Activated naive CD8-positive, alpha-beta T cell treated with anti-CD3 and anti-CD28 coated beads, Interleukin-2, amount 50 U/mL, for 24 hours (primary cell): Measurements from ENCODE around the gene SPTA1.

ENCODE experiments used
- ATAC-seq: fragments of 150-1000 bp; cut with Tn5 transposase; one replicate; pipeline ENCODE4 v1.10.0; 2021
- DNase-seq: peaks from one replicate; pipeline ENCODE4 v3.0.0; 2021
- H3K27ac Mint-ChIP-seq: one replicate; pipeline ENCODE4 v1.8.0; 2021; ENCODE audit warnings: mild to moderate bottlenecking, mixed read lengths
- H3K27me3 Mint-ChIP-seq: one replicate; pipeline ENCODE4 v1.8.0; 2021; ENCODE audit warnings: mixed read lengths
- H3K36me3 Mint-ChIP-seq: one replicate; pipeline ENCODE4 v1.8.0; 2021; ENCODE audit warnings: low read depth, mixed read lengths
- H3K4me1 Mint-ChIP-seq: one replicate; pipeline ENCODE4 v1.8.0; 2021; ENCODE audit warnings: mixed read lengths
- H3K4me3 Mint-ChIP-seq: one replicate; pipeline ENCODE4 v1.8.0; 2021; ENCODE audit warnings: mild to moderate bottlenecking, moderate library complexity, mixed read lengths
- H3K9me3 Mint-ChIP-seq: one replicate; pipeline ENCODE4 v1.8.0; 2021; ENCODE audit warnings: mixed read lengths

The SPTA1 gene

DNA sequence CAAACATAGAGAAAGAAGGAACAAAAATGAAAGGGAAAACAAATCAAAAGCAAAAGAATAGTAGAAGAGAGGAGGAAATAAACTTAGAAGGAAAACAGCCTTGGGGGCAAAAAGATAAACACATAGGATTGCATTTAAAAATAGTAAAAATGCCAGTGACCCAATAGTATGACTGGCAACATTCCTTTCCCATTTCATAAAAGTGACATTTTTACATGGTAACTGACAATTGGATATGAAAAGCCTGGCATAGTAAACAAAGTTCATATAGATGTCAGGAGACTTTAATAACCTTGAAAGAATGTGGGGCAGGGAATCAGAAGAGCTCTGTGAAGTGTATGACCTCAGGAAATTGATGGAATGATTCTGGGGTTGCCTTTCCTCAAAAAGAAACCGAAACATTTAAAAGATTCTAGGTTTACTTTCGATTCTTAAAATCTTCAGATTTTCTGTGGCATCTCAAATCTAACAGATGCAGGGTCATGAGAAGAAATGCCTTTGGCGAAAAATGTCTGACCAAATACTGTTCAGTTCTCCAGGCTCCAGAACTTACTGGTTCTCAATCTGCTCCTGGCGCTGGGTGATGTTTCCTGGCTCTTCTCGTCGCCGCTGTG lies 33.7 kb downstream of the SPTA1 start:
- Mint-ChIP-seq H3K27me3 (peaks cover 3% of the 10 kb centered on the region), H3K4me3 (no peak overlapping the region), H3K36me3 (no peaks in the 10 kb centered on the region), H3K27ac (no peak overlapping the region), H3K9me3 (no peaks in the 10 kb centered on the region), H3K4me1 (peaks cover 13% of the 10 kb centered on the region)
- DNase-seq (no peak), ATAC-seq (no peak)

GRCh38 chr1:158649052-158649451 lies 37.5 kb downstream of the SPTA1 start:
- H3K4me1 Mint-ChIP-seq, result peaks cover 15% of the 10 kb centered on the region
- H3K9me3 Mint-ChIP-seq, result no peaks in the 10 kb centered on the region
- peaks cover 3% of the 10 kb centered on the region for H3K27me3 Mint-ChIP-seq
- H3K27ac Mint-ChIP-seq, result no peak overlapping the region
- ATAC-seq, result no peak
- no peaks in the 10 kb centered on the region for H3K36me3 Mint-ChIP-seq
- no peak for DNase-seq
- H3K4me3 Mint-ChIP-seq, result no peak overlapping the region

DNA sequence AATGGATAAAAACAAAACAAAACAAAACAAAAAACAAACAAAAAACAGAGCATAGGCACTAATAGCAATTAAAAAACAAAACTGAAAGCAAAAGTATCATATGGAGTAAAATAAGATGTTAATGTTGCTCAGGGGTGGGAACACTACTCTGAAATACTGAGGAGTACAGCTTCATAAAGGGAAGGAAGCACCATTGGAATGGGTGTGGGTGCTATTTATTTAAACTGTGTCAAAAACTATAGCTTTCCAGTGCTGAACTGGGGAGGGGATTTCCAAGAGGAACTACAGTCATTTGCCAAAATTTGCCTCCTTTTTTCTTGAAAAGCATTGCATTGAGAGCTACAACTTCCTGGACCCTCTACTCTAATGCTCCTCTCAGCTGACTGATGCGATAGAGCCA lies 40.0 kb downstream of the SPTA1 start:
- no peak overlapping the region for H3K27ac Mint-ChIP-seq

GRCh38 chr1:158644449-158644848 lies 42.1 kb downstream of the SPTA1 start:
- Mint-ChIP-seq H3K27me3 (peaks cover 2% of the 10 kb centered on the region), H3K4me1 (peaks cover 7% of the 10 kb centered on the region), H3K4me3 (no peak overlapping the region), H3K27ac (no peak overlapping the region), H3K9me3 (no peaks in the 10 kb centered on the region), H3K36me3 (no peaks in the 10 kb centered on the region)
- DNase-seq (no peak), ATAC-seq (no peak)

More for the DNA sequence above, 40.0 kb downstream of the SPTA1 start:
- Mint-ChIP-seq H3K9me3 (no peaks in the 10 kb centered on the region), H3K4me1 (peaks cover 7% of the 10 kb centered on the region), H3K4me3 (no peak overlapping the region), H3K27me3 (no peaks in the 10 kb centered on the region), H3K36me3 (no peaks in the 10 kb centered on the region)
- no peak for ATAC-seq
- DNase-seq, result no peak

DNA sequence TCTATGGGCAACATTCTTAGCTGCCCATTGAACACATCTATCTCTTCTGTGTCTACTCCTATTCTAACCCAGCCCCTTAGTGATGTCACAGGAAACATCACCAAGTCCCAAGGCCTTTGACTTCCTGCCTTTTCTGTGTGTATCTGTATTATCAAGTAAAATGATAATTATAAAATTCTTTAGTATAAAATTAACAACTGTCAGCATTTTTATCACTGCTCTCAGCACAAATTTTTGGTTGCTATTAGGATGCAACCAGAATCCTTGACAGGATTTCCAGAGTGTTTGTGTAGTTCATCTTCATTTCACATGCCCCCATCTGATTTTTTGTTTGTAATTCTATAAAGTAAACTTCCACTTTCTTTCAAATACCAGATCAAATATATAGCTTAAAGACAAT lies 47.6 kb downstream of the SPTA1 start:
- H3K36me3 Mint-ChIP-seq, result no peaks in the 10 kb centered on the region
- ATAC-seq (no peak), DNase-seq (no peak)
- H3K4me3 Mint-ChIP-seq, result no peak overlapping the region
- no peak overlapping the region for H3K27ac Mint-ChIP-seq
- peaks cover 7% of the 10 kb centered on the region for H3K27me3 Mint-ChIP-seq
- peaks cover 3% of the 10 kb centered on the region for H3K9me3 Mint-ChIP-seq
- H3K4me1 Mint-ChIP-seq, result no peaks in the 10 kb centered on the region

GRCh38 chr1:158638146-158638545 lies 48.4 kb downstream of the SPTA1 start:
- Mint-ChIP-seq H3K27ac (no peak overlapping the region), H3K36me3 (no peaks in the 10 kb centered on the region), H3K9me3 (peaks cover 3% of the 10 kb centered on the region), H3K4me3 (no peak overlapping the region), H3K27me3 (peaks cover 7% of the 10 kb centered on the region), H3K4me1 (no peaks in the 10 kb centered on the region)
- ATAC-seq (no peak), DNase-seq (no peak)

DNA sequence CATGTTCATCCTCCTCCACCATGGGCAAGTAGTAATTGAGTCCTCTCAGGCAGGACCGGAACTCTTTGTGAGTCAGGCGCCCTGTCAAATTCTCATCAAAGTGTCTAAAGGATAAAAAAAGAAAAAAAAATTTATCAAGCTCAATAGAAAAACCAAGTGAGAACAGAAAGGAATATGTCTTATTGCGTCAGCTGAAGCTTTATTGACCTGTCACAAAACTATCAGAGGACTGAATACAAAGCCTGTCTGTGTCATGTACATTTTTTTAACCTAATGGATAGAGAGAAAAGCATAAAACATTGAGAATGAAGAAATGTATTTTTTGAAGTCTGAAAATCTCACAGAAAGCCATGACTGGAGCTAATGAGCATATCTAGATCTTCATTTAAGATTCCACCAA lies 72.8 kb downstream of the SPTA1 start:
- no peaks in the 10 kb centered on the region for H3K36me3 Mint-ChIP-seq
- no peak overlapping the region for H3K27ac Mint-ChIP-seq
- H3K4me3 Mint-ChIP-seq, result no peak overlapping the region
- H3K9me3 Mint-ChIP-seq, result no peaks in the 10 kb centered on the region
- H3K27me3 Mint-ChIP-seq, result peaks cover 5% of the 10 kb centered on the region
- ATAC-seq, result no peak
- DNase-seq, result no peak
- no peaks in the 10 kb centered on the region for H3K4me1 Mint-ChIP-seq

GRCh38 chr1:158611916-158612315 lies 74.6 kb downstream of the SPTA1 start:
- H3K4me3 Mint-ChIP-seq, result no peak overlapping the region
- no peak overlapping the region for H3K27ac Mint-ChIP-seq
- ATAC-seq, result no peak
- H3K36me3 Mint-ChIP-seq, result no peaks in the 10 kb centered on the region
- peaks cover 5% of the 10 kb centered on the region for H3K27me3 Mint-ChIP-seq
- H3K9me3 Mint-ChIP-seq, result no peaks in the 10 kb centered on the region
- DNase-seq, result no peak
- no peaks in the 10 kb centered on the region for H3K4me1 Mint-ChIP-seq

- Mint-ChIP-seq H3K4me1 (no peaks in the 10 kb centered on the region), H3K4me3 (no peak overlapping the region), H3K27me3 (no peaks in the 10 kb centered on the region), H3K9me3 (no peaks in the 10 kb centered on the region), H3K36me3 (no peaks in the 10 kb centered on the region), H3K27ac (no peak overlapping the region)
- ATAC-seq (no peak), DNase-seq (no peak)
Observed at GRCh38 chr1:158607296-158607695, 79.2 kb downstream of the SPTA1 start.

GRCh38 chr1:158604968-158605367 lies 81.5 kb downstream of the SPTA1 start, which contains the start of gene OR10Z1:
Gene OR10Z1, plus strand, starts transcription at chr1:158605268. Its CDS starts 1,171 bp downstream, at chr1:158606439.
- Mint-ChIP-seq H3K36me3 (no peaks in the 10 kb centered on the region), H3K9me3 (no peaks in the 10 kb centered on the region), H3K27me3 (peaks cover 2% of the 10 kb centered on the region), H3K4me3 (no peak within 1 kb of the TSS), H3K27ac (no peak within 1 kb of the TSS), H3K4me1 (no peaks in the 10 kb centered on the region)
- DNase-seq (no peak), ATAC-seq (no peak)

DNA sequence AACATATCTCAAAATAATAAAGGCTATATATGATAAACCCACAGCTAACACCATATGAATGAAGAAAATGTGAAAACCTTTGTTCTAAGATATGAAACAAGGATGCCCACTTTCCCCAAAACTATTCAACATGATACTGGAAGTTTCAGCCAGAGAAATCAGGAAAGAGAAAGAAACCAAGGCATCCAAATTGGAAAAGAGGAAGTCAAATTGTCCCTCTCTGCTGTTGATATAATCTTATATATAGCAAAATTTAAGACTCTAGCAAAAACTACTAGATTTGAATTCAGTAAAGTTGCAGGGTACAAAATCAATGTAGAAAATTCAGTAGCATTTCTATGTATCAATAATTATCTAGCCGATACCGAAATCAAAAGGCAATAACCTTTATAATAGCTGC lies 85.8 kb downstream of the SPTA1 start:
- Mint-ChIP-seq H3K9me3 (peaks cover 22% of the 10 kb centered on the region), H3K36me3 (peaks cover 9% of the 10 kb centered on the region), H3K4me1 (no peaks in the 10 kb centered on the region), H3K27me3 (peaks cover 8% of the 10 kb centered on the region), H3K4me3 (no peak overlapping the region), H3K27ac (no peak overlapping the region)
- ATAC-seq (no peak), DNase-seq (no peak)

GRCh38 chr1:158586942-158587341 lies 99.6 kb downstream of the SPTA1 start:
- Mint-ChIP-seq H3K4me1 (no peaks in the 10 kb centered on the region), H3K36me3 (no peaks in the 10 kb centered on the region), H3K9me3 (peaks cover 4% of the 10 kb centered on the region), H3K27me3 (peaks cover 10% of the 10 kb centered on the region), H3K4me3 (no peak overlapping the region), H3K27ac (no peak overlapping the region)
- ATAC-seq (no peak), DNase-seq (no peak)

GRCh38 chr1:158583962-158584361 lies 102.6 kb downstream of the SPTA1 start:
- Mint-ChIP-seq H3K36me3 (no peaks in the 10 kb centered on the region), H3K27ac (no peak overlapping the region), H3K4me3 (no peak overlapping the region), H3K27me3 (peaks cover 6% of the 10 kb centered on the region), H3K4me1 (no peaks in the 10 kb centered on the region), H3K9me3 (peaks cover 4% of the 10 kb centered on the region)
- ATAC-seq (no peak), DNase-seq (no peak)

- no peak within 1 kb of the TSS for H3K27ac Mint-ChIP-seq
- DNase-seq (no peak), ATAC-seq (no peak)
Observed at GRCh38 chr1:158579733-158580132, 106.8 kb downstream of the SPTA1 start, which contains the start of gene OR10X1. Gene OR10X1, minus strand, starts transcription at chr1:158579899. Its CDS starts 0 bp downstream, at chr1:158579899.

DNA sequence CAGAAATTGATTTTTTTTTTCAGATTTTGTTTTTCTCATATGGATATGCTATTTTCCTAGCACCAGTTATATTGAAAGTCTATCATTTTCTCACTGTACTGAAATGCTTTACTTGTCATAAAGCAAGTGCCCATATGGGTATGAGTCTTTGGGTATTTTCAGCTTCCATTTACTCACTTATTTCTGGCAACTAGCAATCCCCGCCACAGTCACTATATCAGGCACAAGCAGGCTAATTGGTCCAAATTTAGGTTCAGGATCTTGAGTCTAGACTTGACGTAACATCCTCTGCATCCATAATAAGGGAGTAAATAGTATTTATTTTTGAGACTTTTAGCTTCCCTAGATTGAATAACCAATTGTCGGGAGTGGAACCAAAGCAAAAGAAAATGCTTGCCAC lies 109.0 kb downstream of the SPTA1 start:
- no peaks in the 10 kb centered on the region for H3K4me1 Mint-ChIP-seq
- peaks cover 13% of the 10 kb centered on the region for H3K27me3 Mint-ChIP-seq
- no peak overlapping the region for H3K27ac Mint-ChIP-seq
- no peak overlapping the region for H3K4me3 Mint-ChIP-seq
- H3K36me3 Mint-ChIP-seq, result no peaks in the 10 kb centered on the region
- ATAC-seq (no peak), DNase-seq (no peak)
- no peaks in the 10 kb centered on the region for H3K9me3 Mint-ChIP-seq

More at GRCh38 chr1:158579733-158580132, 106.8 kb downstream of the SPTA1 start, which contains the start of gene OR10X1:
- Mint-ChIP-seq H3K36me3 (no peaks in the 10 kb centered on the region), H3K27me3 (peaks cover 8% of the 10 kb centered on the region), H3K4me3 (no peak within 1 kb of the TSS), H3K4me1 (no peaks in the 10 kb centered on the region), H3K9me3 (no peaks in the 10 kb centered on the region)

GRCh38 chr1:158572226-158572625 lies 114.3 kb downstream of the SPTA1 start:
- H3K27me3 Mint-ChIP-seq, result peaks cover 12% of the 10 kb centered on the region
- no peak overlapping the region for H3K4me3 Mint-ChIP-seq
- H3K4me1 Mint-ChIP-seq, result no peaks in the 10 kb centered on the region
- DNase-seq (no peak), ATAC-seq (no peak)
- no peak overlapping the region for H3K27ac Mint-ChIP-seq
- H3K36me3 Mint-ChIP-seq, result no peaks in the 10 kb centered on the region
- H3K9me3 Mint-ChIP-seq, result peaks cover 5% of the 10 kb centered on the region
